Suprapubic skin (tissue), 3 donors: Measurements from ENCODE around the gene DIAPH2.

Experiments
- EP300 ChIP-seq: sonication (generic); formaldehyde crosslinking; IDR thresholded peaks from one replicate; pipeline ENCODE4 v1.6.1; 2017; ENCODE audit warnings: antibody characterized with exemption
- POLR2A ChIP-seq, 2 donors: fragments of 450-650 bp; IDR thresholded peaks; one replicate each; pipeline ENCODE4 v1.6.1; 2017; ENCODE audit warnings: antibody characterized with exemption in 2 of 2, mild to moderate bottlenecking in 2 of 2, moderate library complexity in 2 of 2
- TF ChIP-seq, protein P1 (sequence below), 2 donors: fragments of 200-600 bp in 1 of 2; fragments of 450-650 bp in 1 of 2; sonication (generic) in 1 of 2; IDR thresholded peaks; one replicate each; pipeline ENCODE4 v1.5.1; 2016 to 2019; ENCODE audit warnings: antibody characterized with exemption in 2 of 2, mild to moderate bottlenecking in 1 of 2, moderate library complexity in 1 of 2

DNA sequence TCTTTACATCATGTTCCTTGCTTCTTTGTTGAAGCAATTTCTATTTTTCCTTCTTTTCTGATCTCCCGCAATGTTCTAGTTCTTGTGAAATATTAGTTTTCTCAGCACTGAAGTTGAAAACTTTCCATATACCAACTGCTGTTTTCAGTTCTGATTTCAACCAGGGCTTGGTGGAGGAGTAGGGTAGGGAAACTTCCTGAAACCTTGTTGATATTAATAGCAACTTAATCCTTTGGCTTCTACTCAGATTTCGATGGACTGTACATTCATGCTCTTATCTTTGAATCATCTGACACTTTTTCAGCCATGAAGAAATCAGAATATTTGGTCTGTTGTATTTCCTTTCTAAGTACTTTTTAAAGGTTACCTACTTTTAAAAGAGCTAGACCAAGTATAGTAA, 514.9 kb downstream of the DIAPH2 start:
- TF ChIP-seq POLR2A (IDR thresholded peaks at IDR 0.05) (no peak), EP300 (no peak)
- TF ChIP-seq, protein P1, sequence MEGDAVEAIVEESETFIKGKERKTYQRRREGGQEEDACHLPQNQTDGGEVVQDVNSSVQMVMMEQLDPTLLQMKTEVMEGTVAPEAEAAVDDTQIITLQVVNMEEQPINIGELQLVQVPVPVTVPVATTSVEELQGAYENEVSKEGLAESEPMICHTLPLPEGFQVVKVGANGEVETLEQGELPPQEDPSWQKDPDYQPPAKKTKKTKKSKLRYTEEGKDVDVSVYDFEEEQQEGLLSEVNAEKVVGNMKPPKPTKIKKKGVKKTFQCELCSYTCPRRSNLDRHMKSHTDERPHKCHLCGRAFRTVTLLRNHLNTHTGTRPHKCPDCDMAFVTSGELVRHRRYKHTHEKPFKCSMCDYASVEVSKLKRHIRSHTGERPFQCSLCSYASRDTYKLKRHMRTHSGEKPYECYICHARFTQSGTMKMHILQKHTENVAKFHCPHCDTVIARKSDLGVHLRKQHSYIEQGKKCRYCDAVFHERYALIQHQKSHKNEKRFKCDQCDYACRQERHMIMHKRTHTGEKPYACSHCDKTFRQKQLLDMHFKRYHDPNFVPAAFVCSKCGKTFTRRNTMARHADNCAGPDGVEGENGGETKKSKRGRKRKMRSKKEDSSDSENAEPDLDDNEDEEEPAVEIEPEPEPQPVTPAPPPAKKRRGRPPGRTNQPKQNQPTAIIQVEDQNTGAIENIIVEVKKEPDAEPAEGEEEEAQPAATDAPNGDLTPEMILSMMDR (IDR thresholded peaks at IDR 0.05): no peak
